GM19372 (cell line): ENCODE results near the gene SLC23A2.

Source experiments
- ATAC-seq: cut with Tn5 transposase; IDR thresholded peaks from one replicate; pipeline ENCODE4 v1.9.1; 2021; ENCODE audit warnings: mild to moderate bottlenecking, low read depth, moderate library complexity; ENCODE audit not compliant: unreplicated experiment

SLC23A2 gene

DNA sequence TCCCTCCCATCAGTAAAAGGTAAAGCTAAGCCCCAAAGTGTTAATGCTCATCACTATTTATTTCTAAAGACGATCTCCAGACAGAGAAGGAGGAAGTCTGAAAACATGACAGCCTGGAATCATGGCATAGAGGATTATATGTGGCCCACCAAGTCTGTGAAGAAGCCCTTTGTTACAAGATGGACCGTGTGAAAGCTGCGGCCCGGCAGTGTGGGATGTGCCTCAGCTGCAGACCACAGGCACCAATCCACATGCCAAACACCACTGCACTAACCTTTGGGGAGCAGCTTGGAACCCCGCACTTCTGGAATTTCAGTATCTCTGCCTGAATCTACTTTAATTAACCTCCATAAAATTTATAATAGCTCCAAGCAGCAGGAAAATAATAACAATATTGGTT lies 90.4 kb downstream of the SLC23A2 start:
- no peak for ATAC-seq

DNA sequence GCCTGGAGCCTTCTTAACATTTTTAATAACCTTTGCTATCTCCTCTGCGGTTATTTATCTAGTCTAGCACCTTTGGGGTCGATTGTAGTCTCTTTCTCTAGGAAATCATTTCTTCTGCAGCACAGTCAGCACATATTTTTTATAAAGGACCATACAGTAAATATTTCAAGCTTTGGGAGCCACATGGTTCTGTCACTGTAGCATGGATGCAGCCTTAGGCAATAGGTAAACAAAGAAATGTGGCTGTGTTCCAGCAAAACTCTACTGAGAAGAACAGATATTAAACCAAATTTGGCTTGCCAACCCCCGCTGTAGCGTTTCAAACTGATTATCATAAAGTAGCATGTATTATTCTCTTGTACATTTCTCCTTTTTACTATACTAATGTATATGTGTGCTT lies 95.7 kb downstream of the SLC23A2 start:
- no peak for ATAC-seq

DNA sequence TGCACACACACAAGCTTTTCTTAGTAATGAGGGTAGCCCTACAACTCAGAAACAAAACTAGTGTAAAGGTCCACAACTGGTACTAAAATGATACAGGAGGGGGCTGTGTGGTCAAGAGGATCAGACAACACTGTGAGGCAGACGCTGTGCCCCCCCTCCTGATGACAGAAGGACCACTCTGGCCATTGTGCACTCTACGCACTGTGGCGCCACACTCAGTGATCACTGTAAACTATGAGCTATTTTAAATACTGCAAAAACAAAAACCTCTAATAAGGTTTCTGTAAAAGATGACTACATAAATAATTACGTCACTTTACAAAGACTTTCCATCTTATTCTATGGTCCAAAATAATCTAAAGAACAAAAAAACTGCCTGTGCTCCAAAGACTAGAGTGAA lies 96.1 kb downstream of the SLC23A2 start:
- no peak for ATAC-seq

DNA sequence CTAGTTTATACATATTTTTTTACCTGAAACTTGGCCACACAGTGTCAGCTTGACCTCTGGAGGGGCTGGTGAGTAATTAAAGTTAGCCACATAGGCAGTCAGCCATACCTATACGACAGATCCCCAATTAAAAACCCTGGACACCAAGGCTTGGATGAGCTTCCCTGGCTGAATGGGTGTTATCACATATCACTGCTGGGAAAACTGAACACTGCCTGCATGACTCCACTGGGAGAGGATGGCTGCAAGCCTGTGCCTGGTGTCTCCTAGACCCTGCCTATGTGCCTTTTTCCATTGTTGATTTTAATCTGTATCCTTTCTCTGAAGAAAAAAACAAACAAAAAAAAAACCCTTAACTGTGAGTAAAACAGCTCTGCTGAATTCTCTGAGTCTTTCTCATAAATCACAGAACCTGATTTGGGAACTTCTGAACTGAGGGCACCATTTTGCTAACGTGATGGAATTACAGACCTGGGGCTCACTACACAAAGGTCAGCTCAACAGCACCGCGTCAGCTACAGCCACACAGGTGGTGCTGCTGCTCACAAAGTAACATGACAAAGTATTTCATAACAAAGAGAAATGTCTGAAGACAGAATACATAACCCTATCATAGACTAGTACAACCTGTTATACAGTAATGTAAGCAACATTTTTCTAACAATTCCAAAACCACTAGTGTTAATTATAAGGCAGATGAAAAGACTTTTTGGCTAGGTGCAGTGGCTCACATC lies 97.0 kb downstream of the SLC23A2 start:
- no peak for ATAC-seq

DNA sequence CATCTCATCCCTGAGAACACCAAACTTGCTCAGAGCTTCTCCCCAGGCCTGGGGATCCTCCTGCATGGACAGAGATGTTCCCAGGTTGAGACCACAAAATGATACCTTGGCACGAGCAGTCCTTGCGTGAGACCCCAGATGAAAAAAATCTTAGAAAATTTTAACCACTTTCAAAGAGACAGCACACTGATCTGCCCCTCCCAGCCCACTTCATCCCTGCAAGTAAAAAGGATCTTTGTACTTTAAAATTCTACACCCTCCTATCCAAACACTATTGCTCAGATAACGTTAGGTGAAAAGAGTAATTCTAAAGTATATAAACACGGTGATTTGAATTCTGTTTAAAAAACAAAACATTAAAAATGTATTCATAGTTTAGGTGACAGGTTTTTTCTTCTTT lies 98.5 kb downstream of the SLC23A2 start:
- no peak for ATAC-seq

DNA sequence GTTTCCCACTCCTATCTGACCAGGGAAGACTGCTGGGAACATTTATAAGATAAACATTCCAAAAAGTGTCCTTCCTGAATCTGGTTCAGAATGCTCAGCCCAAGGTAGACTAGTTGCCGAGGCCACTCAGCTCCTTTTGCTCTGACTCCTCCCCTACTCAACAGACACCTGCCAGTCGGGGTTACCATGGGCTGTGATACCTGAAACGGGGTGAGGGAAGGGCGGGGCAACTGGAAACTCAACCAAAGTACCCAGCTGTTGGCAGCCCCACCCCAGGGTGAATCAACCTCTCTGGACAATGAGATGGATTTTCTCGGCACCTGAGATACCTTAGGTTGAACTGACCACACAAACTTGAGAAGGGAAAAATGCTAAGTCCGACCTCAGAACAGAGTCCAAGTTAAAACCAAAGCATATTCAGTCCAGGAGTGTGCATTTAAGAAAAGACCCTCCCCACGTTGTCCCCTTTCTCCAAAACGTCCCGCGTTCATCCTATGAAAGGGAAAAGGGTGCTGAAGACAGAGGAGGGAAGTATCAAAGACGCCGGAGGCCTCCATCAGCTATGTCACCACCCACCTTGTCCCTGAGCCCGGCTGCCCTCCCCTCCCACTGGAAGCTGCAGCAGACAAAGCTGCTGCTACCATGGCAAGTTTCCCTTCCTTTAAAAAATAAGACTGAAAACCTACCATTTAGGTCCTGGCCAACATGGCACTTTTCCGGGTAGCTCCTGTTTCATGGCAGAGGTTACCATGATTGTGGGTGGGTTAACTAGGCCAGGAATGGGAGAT lies 100.1 kb downstream of the SLC23A2 start:
- no peak for ATAC-seq

DNA sequence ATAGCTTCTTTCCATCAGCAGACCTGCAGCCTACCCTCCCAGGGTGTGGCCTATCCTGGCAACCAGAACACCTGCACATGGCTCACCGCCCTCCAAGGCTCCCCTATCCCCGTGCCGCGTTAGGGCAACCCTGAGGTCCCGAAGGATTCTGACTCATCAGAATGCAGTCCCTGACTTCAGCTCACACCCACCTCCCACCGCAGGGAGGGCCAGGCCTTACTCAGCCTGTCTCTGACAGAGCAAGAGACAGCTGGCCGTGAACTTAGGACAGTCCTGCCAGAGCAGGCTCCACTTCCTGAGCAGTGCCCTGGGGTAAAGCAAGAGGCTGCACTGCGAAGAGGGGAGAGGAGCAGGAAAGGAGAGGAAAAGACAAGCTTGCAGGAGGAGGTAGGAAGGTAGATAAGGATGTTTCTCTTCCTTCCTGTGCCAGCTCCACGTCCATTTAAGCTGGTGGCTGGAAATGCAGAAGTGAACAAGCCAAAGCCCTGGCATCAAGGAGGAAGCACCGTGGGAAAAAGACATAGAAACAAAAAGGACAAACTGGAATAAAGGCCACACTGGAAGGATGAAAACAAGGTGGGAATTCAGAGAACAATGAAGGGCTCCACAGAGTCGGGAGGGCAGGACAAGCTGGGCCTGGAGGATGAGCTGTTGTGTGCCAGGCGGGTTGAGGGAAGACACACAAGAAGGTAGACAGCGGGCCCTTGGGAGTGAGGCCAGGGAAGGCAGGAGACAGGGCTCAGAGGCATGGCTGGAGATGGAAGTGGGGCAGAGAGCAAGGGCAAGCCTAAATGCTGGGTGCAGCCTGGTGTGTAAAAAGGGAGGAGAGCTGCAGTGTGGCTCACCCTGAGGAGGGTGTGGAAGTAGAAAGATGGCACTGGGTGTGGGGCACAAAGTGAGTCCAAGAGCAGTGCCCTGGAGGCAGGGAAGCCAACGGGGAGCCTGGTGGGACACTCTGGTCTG lies 102.7 kb downstream of the SLC23A2 start:
- no peak for ATAC-seq

DNA sequence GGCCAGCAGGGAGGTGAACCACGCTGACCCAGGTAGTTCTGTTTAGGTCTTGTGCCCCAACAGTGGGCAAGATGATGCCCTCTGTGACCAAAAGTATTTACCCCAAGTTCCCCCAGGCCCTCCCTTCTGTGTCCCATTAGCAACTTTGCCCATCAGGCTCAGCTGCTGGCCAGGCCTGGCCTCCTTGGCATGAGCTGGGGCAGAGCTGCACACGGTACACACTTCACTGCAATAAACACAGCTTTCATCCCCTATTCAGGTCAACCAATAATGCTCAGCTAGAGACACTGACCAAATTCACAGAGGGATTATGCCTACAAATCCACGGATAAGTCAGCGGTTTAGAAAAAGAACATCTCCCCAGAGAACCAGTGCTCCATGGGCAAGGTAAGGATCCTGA lies 103.7 kb downstream of the SLC23A2 start:
- ATAC-seq = no peak

DNA sequence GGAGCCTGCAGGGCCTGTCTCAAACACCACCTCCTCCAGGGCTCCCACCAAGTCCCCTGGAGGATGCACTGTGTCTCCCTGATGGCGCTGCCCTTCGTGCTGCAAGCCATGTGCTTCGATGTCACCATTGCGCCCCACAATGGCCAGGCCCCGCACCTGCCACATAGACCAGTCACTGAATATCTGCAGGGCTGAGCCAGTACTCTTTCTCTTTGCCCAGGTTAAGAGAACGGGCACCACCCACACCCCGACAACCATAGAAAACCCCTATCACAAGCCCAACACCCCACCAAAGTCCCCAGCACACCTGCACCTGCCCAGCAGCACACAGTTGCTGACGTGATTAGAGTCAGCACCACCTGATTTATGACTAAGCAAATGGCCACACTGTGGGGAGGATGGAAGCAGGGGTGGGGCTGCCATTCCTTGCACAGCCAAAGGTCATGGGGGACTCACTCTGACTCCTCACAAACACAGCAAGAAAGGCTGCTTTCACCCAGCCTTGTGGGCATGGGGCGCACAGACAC lies 104.3 kb downstream of the SLC23A2 start:
- ATAC-seq = no peak

DNA sequence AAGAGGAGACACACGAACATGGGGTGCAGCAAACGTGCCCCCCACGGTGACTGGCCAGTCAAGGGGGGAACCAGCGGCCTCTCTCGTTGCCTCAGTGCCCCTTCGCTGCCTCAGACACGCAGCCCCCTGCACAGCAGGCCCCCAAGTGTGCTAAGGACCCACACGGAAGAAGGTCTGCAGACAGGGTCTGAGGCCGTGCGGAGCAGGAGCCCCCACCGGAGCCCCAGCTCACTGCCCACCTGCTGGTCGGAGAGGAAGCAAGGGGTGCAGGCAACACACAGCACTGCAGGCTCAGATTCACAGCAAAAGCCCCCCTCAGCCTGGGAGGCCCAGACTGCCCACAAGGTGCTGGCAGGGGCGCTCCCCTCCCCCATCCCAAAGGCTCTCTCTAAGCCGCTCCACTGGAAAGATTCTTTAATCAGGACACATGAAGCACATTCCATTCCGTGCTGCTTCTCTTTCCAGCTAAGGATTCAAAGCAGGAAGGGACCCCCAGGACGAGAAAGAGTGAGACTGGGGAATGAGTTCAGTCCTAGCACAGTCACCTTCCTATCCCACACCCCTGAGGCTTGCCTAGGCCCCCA lies 105.1 kb downstream of the SLC23A2 start:
- ATAC-seq = no peak

DNA sequence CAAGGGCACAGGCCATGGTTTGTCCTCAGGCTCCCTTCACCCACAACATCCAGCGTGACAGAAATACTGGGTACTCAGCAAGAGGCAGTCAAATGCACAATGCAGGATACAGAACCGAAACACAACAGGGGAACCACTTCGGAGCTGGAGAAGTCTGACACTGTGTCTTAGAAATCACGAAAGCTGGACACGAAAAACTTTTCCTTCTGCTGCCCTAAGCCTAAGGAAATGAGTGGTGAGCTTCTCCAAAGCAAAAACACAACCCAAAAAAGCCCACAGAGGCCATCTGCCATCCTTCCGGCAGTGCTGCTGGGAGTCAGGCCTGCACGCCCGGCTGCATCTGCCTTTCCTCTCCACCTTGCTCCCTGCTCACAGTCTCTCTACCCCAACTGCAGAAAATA lies 106.3 kb downstream of the SLC23A2 start:
- ATAC-seq = no peak

DNA sequence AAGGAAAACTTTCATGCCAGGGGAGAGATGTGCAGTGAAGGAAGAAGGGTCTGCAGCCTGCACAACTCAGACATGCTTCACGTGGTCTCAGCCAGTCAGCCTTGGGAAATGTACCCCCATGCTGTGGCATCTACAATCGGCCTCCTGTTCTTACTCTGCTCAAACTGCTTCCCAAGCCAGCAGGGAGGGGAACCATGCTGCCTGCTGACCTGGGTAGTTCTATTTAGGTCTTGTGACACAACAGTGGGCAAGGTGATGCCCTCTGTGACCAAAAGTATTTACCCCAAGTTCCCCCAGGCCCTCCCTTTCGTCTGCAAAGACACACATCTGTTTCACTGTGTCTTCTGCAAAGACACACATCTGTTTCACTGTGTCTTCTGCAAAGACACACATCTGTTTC lies 106.9 kb downstream of the SLC23A2 start:
- ATAC-seq = no peak

DNA sequence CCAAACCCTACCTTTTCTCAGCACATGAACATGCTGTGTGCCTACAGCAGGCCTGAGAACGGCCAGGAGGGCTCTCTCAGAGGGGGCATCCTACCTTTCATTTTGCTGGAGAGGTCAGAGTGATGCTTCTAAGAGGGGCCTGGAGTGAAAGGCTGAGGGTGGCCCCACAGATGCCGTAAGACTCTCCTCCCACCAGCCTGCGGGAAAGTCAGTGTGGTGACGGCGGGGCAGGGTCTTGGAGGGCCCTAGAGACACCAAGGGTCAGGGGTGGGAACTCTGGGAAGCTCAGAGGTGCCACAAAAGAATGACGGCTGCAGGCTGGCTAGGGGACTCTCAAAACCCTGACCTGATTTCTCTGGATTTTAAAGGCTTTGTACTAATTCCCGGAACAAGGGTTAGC lies 107.6 kb downstream of the SLC23A2 start:
- ATAC-seq = no peak

DNA sequence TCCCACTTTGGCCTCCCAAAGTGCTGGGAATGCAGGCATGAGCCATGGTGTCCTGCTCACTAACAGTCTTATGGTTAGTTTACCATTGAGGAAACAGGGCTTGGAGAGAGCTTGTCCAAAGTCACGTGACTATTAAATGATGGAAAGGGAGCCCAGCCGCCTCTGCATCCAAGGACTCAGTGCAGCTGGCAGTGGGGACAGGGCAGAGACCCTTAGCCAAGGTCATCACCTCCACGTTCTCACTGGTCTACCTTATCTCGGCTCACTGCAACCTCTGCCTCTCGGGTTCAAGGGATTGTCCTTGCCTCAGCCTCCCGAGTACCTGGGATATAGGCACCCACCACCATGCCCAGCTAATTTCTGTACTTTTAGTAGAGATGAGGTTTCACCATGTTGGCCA lies 109.3 kb downstream of the SLC23A2 start:
- ATAC-seq = no peak

DNA sequence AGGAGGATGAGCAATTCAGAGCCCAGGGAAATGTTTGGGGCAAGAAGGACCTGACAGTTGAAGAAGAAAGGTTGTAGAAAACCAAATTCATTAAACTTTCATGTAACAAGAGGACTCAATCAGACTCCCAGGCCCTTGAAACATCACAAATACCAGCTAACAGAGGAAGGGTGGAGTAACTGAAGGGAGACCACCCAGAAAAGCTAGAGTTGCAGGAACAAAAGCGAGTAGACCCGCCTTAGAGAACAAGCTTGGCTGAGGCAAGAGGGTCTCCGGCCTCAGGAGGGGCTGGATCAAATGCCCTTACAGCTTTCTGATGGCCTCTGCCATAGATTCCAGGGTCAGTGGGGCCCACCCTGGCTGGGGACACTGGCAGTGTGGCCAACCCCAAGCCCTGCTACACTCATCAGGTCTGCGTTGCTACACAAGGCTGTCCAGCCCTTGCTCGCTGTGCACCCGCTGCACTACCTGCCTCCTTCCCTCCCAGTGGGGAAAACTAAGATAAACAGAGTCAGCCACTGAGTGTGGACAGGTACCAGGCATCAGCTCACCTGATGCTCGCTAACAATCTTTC lies 110.0 kb downstream of the SLC23A2 start:
- ATAC-seq = no peak

DNA sequence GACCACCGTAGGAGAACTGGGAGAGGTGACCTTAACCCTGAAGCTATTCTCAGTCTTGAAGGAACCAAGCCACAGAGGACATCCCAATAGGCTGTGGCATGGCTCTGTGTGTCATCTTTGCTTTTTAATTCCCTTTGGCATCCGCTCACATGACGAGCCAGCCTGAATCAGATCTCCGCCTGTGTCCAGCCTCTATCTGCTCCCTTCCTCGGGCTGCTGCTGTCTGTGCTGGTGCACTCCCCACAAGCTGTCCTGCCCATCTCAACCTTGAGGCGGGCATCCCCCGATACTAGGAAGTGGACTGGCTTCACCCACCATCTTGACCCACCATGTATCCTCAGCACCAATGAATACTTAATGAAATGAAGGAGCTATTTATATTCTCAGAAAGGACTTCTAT lies 111.9 kb downstream of the SLC23A2 start:
- no peak for ATAC-seq

DNA sequence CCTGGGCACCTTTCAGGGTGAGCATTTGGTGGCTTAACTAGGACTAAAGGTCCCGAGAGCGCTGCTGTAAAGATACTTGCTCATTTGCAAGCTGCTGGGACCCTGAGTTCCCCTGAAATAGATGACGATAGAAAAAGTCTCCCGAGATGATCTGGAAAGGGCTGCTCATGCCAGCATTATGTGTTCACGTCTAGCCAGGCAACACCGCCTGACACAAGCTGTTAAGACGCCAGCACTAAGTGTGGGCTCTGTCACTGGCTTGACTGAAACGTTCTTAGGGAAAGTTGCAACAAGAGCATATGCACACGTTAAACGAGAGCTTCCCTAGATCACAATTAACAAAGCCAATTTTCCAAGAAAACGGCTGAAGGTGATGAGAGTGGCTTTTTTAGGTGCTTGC lies 113.7 kb downstream of the SLC23A2 start:
- no peak for ATAC-seq

DNA sequence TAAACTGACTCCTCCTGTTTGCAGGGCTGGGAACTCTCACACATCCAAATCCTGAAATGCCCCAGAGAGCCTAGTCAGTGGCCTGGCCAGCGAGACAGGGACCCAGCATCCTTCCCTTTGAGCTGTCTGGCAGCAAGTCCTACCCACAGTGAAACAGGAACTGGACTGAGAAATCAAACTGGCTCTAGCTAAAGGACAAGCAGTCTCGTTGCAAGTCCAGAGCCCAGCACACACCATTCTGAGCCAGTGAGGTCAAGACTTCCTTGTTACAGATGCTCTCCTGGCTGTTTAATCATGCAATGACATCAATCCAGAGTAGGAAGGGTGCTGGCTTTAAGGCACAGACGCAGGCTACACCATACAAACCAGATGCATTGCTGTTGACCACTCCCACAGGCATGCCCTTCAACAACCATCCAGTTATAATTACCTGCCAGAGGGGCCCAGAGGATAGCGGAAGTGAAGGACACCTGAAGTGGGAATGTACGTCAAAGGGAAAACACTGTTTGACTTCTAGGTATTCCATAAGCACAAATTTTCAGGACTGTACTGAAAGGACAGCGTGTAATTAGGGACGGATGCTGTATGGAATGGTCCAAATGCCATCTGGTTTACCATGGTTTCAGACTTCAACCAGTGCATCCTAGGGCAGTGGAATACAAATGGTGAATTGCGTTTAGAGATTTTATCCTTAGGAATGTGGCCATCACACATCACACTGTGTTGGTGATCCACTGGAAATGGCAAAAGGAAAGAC lies 114.4 kb downstream of the SLC23A2 start:
- ATAC-seq = no peak

DNA sequence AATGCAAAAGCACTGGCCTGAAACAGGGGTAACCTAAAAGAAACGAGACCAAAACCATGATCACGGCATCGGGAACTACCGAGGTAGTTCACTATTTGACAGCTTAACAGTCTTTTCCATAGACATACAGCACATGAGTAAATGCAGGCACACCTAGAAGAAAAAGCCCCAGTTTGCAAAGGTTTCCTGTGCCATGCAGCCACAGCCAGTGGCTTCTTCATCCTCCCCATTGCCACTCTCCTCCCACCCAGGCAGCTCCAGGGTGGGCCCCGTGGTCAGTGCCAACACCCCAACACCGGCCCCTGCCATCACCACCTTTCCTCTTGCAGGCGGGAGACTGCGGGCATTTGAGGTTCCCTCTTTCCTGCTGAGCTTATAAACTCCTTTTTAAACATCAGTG lies 115.4 kb downstream of the SLC23A2 start:
- no peak for ATAC-seq
